Measurements from ENCODE around the gene TMPRSS4.

The TMPRSS4 gene

DNA sequence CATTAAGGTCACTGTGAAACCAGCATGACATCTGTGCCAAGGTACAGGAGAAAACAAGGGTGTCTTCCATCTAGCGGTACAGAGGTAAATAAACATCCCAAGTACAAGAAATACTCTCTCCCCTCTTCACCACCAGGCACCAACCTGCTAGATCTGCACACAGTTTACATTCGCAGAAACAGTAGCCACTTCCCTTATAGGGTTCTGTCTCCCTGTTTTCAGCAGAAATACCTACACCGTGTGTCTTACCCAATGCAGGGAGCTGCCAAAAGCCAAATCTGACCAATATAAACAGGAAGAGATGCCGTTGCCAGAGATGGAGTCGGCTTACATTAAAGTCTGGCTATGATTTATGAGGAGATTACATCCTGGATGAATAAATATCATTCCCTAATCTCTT lies 74.6 kb downstream of the TMPRSS4 start:
- H3K4me3 ChIP-seq (ENCODE audit: low read length): no peak overlapping the region
- no peak for TF ChIP-seq ZNF274 (IDR thresholded peaks at IDR 0.05; ENCODE audit: low read depth, low read length)

DNA sequence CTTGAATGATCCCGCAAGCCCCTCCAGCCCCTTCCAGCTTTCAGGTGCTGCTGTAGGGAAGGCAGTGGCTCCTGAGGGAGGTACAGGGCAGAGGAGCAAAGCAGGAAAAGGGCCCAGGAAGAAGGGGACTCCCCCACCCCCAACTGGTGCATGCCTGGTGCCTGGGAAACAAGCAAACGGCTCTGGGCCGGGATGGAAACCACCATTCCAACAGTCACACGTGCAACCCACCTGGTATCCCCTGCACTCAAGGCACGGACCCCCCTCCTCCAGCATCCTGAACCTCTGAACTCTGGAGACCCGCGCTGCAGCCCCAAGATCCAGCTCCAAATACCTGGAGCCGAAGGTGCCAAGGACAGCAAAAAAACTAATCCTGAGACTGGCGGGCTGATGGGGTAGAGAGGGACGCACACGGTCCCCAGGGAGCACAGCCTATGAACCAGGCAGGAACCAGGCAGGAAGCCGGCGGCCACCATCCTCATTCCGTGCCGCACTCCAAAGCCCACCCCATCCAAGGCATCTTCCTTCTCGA lies 75.2 kb downstream of the TMPRSS4 start:
- no peak overlapping the region for H3K4me3 ChIP-seq (ENCODE audit: low read length)
- TF ChIP-seq ZNF274 (IDR thresholded peaks at IDR 0.05; ENCODE audit: low read depth, low read length): no peak

DNA sequence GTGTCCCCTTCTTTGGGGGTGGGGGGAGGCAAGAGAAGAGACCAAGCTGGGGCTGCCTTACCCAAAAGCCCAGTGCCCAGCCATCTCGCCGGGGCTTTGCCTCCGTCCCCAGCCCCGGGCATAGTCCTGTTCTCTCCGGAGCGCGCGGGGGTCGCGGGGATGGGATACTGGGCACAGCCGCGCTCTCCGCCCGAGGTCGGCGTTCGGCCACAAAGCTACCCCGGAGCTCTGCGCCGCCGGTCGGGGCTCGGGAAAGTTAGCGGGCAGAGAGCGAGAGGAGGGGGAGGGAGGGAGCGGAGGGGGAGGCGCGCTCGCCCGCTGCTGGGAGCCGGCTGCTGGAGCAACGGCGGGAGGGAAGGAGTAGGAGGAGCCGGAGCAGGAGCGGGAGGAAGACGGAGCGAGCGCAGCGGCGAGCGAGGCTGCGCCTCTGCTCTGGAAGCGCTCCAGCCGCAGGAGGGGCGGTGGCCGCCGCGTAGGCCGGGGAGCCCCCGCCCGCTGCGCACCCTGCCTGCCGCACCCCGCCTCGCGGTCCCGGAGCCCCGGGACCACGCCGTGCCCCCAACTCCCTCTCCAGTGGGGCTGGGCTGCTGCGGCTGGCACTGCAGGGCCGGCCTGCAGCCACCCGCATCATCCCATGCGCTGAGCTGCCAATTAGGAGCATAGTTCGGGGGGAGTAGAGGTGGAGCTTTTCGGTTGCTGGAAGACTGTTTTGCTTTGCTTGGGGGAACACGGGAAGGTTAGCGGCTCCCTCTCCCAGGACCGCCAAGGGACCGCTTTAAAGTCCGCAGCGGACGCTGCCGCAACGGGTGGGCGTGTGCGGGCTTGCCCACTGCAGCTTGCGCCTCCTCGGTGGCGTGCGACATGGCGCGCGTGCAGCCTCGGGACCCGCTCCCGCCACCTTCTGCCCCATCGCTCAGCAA lies 75.9 kb downstream of the TMPRSS4 start, which contains the start of gene SCN4B:
Gene SCN4B, minus strand, starts transcription at position 272 of the 920 bp plus-strand sequence. Its CDS starts 150 bp downstream, at position 122.
- H3K4me3 ChIP-seq (ENCODE audit: low read length): peak within 1 kb of the TSS; percentile 2; the same call in 1 of the 2 replicates
- TF ChIP-seq ZNF274 (IDR thresholded peaks at IDR 0.05; ENCODE audit: low read depth, low read length): no peak

DNA sequence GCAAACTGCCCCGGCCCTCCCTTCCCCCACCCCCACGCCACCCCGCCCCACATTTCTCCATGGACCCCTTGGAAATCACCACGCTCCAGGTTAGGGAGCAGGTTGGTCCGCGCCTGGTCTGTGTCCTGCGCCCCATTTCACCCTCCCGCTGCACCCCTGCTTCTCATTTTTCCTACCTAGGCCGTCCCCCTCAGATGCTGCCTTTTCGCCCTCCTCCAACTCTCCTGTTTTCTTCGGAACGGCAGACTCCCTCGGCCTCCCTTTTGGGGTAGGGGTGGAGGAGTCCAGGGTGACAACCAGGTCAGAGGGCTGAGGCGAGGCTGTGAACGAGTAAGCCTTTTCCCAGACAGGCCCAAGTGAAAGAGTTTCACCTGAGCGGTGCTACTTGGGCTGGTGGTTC lies 76.6 kb downstream of the TMPRSS4 start:
- H3K4me3 ChIP-seq (ENCODE audit: low read length): no peak overlapping the region
- TF ChIP-seq ZNF274 (IDR thresholded peaks at IDR 0.05; ENCODE audit: low read depth, low read length): no peak

DNA sequence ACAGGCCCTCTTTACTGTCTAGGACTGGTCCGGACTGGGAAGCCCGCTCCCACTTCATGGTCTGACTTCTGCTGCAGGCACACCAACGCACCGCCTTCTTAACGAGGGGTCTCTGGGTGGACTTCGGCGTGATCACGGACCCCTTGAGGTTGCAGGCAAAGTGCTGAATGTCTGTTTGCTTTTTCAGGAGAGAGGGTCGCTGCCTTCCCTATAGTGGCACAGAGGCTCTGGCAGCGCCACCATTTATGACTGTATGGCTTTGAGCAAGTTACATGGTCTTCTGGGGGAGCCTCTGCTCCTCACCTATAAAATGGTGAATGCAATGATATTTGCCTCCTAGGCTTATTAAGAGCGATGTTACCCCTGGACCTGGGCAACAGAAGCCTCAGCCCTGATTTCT lies 77.1 kb downstream of the TMPRSS4 start:
- TF ChIP-seq ZNF274 (IDR thresholded peaks at IDR 0.05; ENCODE audit: low read depth, low read length): no peak
- no peak overlapping the region for H3K4me3 ChIP-seq (ENCODE audit: low read length)

DNA sequence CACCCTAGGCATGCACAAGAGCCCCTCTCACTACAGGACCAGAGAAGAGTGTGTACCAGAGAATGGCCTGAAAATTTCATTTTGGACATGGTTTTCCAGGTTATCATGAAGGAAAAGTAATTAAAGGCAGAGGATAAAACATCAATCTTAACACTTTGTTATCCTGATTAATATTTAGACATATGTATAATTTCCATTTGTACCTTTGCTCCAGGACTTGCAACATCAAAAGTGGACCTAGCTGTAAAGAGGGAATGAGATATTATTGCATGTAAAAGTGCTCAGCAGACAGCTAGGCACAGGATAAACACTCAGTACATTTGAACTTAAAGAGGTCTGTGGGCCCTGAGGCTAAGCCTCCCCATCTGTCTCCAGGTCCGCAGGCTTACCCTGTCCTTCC lies 77.8 kb downstream of the TMPRSS4 start:
- no peak for TF ChIP-seq ZNF274 (IDR thresholded peaks at IDR 0.05; ENCODE audit: low read depth, low read length)
- no peak overlapping the region for H3K4me3 ChIP-seq (ENCODE audit: low read length)

DNA sequence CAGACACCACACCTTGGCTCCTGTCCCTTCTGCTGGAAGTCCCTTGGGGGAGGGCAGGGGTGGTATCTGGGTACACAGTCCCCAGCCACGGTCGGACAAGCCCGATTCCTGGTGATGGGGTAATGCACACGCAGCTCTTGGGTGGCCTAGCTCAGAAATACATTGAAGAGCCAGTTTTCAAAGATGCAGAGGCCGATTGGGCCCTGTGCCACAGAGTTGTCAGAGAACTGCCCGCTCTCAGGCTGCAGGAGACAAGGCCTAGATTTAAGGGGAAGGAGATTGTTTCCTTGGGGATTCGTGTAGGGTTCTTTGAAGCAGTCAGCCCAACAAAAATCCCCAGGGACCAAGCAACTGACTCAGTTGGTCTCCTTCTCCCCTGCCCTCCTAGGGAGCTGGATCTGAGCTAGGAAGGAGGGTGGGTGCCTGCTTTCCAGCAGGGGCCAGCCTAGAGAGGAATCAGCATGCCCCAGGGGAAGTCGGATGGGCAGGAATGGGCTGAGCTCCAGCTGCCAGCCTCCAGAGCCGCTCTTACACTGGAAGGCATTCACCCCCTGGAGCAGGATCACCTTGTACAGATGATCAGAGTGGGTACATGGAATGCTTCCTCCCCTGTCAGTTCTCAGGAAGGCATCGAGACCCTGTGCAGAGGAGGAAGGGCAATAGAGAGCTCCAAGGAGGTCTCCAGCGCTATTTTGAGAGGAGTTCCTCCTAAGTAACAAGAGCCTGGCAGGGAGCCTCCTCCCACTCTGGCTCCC lies 79.1 kb downstream of the TMPRSS4 start:
- TF ChIP-seq ZNF274 (IDR thresholded peaks at IDR 0.05; ENCODE audit: low read depth, low read length): no peak
- H3K4me3 ChIP-seq (ENCODE audit: low read length): no peak overlapping the region

DNA sequence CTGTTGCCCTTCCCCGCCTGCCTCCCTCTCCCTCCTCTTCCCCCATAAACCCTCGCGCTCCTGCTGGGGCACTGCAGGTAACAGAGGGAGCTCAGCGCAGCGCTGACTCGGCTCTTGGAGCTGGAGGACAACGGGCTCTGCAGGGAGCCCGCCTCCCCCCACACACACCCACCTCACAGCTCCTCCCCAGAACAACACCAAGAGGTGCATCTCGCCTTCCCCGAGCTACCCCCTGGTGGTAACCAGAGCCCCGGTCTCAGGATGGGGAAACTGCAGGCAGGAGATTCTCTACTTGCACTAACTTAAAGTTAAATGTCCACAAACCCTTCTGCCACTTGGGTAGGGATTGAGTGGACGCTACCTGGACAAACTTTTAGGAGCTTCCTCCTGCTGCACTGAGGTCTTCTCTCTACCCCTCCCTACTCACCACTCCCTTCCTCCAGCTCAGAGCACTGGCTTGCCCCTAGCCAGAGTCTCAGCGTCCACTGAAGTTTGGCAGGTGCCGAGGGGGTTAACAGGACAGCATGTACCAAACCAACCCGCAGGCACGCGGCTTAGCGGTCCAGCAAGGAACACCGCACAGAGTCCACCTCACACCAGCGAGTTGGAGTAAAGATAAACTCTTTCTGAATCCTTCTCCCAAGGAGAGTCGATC lies 79.8 kb downstream of the TMPRSS4 start:
- no peak overlapping the region for H3K4me3 ChIP-seq (ENCODE audit: low read length)
- TF ChIP-seq ZNF274 (IDR thresholded peaks at IDR 0.05; ENCODE audit: low read depth, low read length): no peak

DNA sequence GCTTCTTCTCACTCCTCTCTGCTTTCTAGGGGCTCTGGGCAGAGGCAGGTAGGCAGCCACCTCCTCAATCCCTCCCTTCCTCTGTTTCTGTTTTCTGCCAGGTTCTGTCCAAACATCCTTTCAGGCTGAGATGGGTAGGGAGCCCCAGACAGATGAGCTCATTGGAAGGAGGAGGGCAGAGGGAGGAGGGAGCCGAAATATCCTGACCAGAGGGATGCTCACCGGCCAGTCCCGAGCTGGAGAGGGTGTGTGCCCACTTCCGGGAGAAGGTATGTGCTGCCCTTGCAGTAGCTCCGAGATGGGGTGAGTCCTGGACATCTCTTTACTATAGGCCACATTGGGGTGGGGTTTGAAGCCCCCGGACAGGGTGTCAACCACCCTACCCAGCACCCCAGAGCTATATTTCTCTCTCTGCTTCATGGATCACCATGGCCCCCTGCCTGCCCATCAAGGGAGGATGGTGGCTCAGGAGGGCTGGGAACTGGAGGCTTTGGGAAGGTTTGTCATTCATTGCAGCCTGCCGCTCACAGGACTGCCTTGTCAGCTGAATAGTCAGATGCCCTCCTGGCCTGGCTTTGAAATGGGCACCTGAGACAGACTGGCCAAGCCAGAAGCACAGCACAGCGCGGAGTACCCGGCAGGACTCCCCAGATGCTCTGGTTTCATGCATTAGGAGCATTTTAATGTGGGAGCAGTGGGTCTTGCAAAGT lies 80.5 kb downstream of the TMPRSS4 start:
- H3K4me3 ChIP-seq (ENCODE audit: low read length): no peak overlapping the region
- no peak for TF ChIP-seq ZNF274 (IDR thresholded peaks at IDR 0.05; ENCODE audit: low read depth, low read length)

DNA sequence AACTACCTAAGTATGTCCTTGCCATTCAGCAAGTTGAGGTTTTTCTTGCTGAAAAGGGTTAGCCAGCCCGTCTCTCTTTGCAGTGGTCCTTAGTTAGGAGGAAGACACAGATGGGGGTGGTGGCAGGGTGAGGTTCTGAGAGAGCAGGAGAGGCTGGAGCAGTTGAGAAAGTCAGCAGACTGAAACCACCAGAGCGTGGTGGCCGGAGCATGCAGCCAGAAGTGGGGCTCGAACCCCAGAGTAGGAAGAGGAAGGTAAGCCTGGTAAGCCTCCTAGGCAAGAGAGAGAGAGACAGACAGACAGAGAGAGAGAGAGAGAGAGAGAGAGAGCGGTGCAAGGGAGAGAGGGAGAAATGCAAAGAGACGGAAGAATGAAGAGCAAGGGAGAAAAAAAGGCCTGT lies 84.9 kb downstream of the TMPRSS4 start:
- TF ChIP-seq ZNF274 (IDR thresholded peaks at IDR 0.05; ENCODE audit: low read depth, low read length): no peak
- H3K4me3 ChIP-seq (ENCODE audit: low read length): no peak overlapping the region

DNA sequence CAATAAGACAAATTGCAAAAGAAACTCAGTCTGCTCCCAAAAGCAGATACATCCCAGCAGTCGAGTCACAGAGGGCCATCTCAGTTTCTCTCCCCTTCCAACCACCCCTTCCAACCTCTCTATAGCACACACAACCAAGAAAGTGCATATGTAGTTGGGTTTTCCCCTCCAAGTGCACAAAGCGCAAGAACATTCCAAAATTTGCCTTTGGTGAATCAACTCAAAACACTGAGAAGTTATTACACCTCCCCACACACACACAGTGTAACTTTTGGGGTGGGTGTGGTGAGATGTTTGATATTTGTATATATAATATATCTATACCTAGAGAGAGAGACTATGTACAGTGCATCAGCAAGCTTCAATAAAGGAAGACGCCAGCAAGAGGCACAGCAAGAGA lies 86.0 kb downstream of the TMPRSS4 start:
- no peak overlapping the region for H3K4me3 ChIP-seq (ENCODE audit: low read length)
- TF ChIP-seq ZNF274 (IDR thresholded peaks at IDR 0.05; ENCODE audit: low read depth, low read length): no peak

DNA sequence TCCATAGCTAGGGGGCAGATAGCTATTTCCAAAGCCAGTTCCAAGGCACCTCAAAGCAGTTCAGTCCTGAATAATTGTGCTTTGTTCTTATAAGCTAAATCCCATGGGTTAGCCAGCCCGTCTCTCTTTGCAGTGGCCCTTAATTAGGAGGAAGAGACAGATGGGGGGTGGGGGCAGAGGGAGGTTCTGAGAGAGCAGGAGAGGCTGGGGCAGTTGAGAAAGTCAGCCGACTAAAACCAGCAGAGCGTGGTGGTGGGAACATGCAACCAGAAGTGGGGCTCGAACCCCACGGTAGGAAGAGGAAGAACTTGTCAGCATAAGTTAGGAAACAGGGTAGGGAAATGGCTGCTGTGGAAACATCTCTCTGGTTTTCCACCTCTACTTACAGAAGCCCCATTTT lies 86.6 kb downstream of the TMPRSS4 start:
- no peak for TF ChIP-seq ZNF274 (IDR thresholded peaks at IDR 0.05; ENCODE audit: low read depth, low read length)
- no peak overlapping the region for H3K4me3 ChIP-seq (ENCODE audit: low read length)

DNA sequence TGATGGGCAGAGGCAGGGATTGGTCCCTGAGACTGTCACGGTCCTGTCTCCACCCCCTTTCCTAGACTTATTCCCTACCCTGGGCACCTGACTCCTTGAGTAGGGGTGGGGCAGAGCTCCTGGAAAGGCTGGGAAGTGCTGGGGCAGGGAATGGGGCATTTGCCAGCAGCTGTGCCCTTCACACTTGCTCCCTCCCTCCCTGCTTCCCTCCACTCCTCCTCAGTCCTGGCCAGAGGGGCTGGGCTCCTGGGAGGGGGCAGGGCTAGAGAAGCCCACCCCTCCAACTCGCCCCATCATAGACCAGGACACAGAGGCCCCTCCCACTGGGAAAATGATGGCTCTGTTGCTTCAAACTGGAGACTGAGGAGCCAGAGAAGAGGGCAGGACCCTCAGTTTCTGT lies 88.0 kb downstream of the TMPRSS4 start:
- no peak for TF ChIP-seq ZNF274 (IDR thresholded peaks at IDR 0.05; ENCODE audit: low read depth, low read length)
- no peak overlapping the region for H3K4me3 ChIP-seq (ENCODE audit: low read length)

DNA sequence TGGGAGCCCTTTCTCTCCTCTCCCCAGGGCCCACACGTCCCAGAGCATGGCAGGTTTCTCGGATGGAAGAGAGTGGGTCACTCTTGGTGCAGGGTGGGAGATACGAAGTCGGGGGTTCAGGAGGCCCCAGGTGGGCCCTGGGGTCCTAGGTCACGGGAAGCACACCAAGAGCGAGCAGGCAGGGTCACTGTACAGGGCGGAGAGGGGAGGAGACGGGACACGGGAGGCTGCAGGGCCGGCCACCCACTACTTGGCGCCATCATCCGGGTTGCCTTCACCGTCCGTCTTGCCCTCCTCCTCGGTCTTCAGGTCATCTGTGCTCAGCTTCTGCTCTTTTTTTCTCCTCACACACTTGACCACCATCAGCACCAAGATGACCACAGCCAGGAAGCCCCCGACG lies 89.8 kb downstream of the TMPRSS4 start:
- no peak overlapping the region for H3K4me3 ChIP-seq (ENCODE audit: low read length)
- no peak for TF ChIP-seq ZNF274 (IDR thresholded peaks at IDR 0.05; ENCODE audit: low read depth, low read length)
